Neural cell (in vitro differentiated cells): ENCODE data around the gene NDE1. TPM values are rescaled to one million over a fixed set of nuclear protein-coding genes. Genes with fewer than 3 reads are reported as not detected.

Experiments used
- H2AFZ ChIP-seq: fragments of 200-600, 300-800 bp; sonication (generic), shearing (Covaris generic); 2 replicates; pipeline ENCODE4 v1.6.0; 2014; ENCODE audit warnings: low read depth, mild to moderate bottlenecking, antibody characterized with exemption, low read length, moderate library complexity
- H3F3A ChIP-seq: fragments of 200-600 bp; shearing (Covaris generic); 2 replicates; pipeline ENCODE4 v1.6.1; 2016; ENCODE audit warnings: mild to moderate bottlenecking, moderate library complexity, mixed read lengths, antibody characterized with exemption, low read length; ENCODE audit not compliant: insufficient read depth, poor library complexity, severe bottlenecking
- H3K27ac ChIP-seq: fragments of 200-600, 300-800 bp; sonication (generic), shearing (Covaris generic); 2 replicates; pipeline ENCODE4 v1.5.1; 2014; ENCODE audit warnings: mild to moderate bottlenecking, low read length, moderate library complexity
- H3K27me3 ChIP-seq: fragments of 300-800, 200-600 bp; sonication (generic), shearing (Covaris generic); 2 replicates; pipeline ENCODE4 v1.6.0; 2014; ENCODE audit warnings: mild to moderate bottlenecking, low read depth, low read length, moderate library complexity; ENCODE audit not compliant: insufficient read depth
- H3K36me3 ChIP-seq: fragments of 300-800, 200-600 bp; sonication (generic), shearing (Covaris generic); 2 replicates; pipeline ENCODE4 v1.5.1; 2014; ENCODE audit warnings: mild to moderate bottlenecking, antibody characterized with exemption, low read length, moderate library complexity; ENCODE audit not compliant: insufficient read depth
- H3K4me2 ChIP-seq: fragments of 300-800, 200-600 bp; sonication (generic), shearing (Covaris generic); 2 replicates; pipeline ENCODE4 v1.6.0; 2014; ENCODE audit warnings: mild to moderate bottlenecking, low read length
- H3K4me3 ChIP-seq: fragments of 300-800, 200-600 bp; sonication (generic), shearing (Covaris generic); 2 replicates; pipeline ENCODE4 v1.5.1; 2014; ENCODE audit warnings: mild to moderate bottlenecking, low read length, moderate library complexity
- H3K79me2 ChIP-seq: fragments of 200-600 bp; shearing (Covaris generic); replicated peaks from 2 replicates; pipeline ENCODE4 v1.6.0; 2014; ENCODE audit warnings: mild to moderate bottlenecking, low read length, moderate library complexity; ENCODE audit not compliant: insufficient read depth
- H3K9ac ChIP-seq: fragments of 300-800, 200-600 bp; sonication (generic), shearing (Covaris generic); 2 replicates; pipeline ENCODE4 v1.6.1; 2016; ENCODE audit warnings: mild to moderate bottlenecking, low read length, mixed read lengths
- H3K9me2 ChIP-seq: fragments of 200-600 bp; shearing (Covaris generic); 2 replicates; pipeline ENCODE4 v1.6.1; 2016; ENCODE audit warnings: mild to moderate bottlenecking, low read length, mixed read lengths; ENCODE audit not compliant: insufficient read depth
- H3K9me3 ChIP-seq: fragments of 200-600, 300-800 bp; sonication (generic), shearing (Covaris generic); 2 replicates; pipeline ENCODE4 v1.6.1; 2016; ENCODE audit warnings: mild to moderate bottlenecking, mixed run types, low read length, moderate library complexity, mixed read lengths
- H4K20me1 ChIP-seq: fragments of 200-600 bp; shearing (Covaris generic); 2 replicates; pipeline ENCODE4 v1.6.1; 2016; ENCODE audit warnings: mild to moderate bottlenecking, mixed run types; ENCODE audit not compliant: insufficient read depth
- EP300 ChIP-seq: fragments of 450-650 bp; conservative IDR thresholded peaks from 2 replicates; pipeline ENCODE4 v1.6.1; 2014; ENCODE audit warnings: antibody characterized with exemption, mild to moderate bottlenecking, moderate library complexity; ENCODE audit not compliant: poor library complexity, severe bottlenecking
- EZH2 ChIP-seq: fragments of 200-600, 300-800 bp; shearing (Covaris generic), sonication (generic); IDR thresholded peaks from 2 replicates; pipeline ENCODE4 v1.6.1; 2014; ENCODE audit warnings: antibody characterized with exemption, low read length, borderline replicate concordance, mild to moderate bottlenecking; ENCODE audit not compliant: insufficient read depth, poor library complexity, severe bottlenecking
- MXI1 ChIP-seq: fragments of 450-650 bp; conservative IDR thresholded peaks from 2 replicates; pipeline ENCODE4 v1.6.1; 2014; ENCODE audit warnings: antibody characterized with exemption, mild to moderate bottlenecking; ENCODE audit not compliant: poor library complexity, severe bottlenecking
- POLR2AphosphoS5 ChIP-seq: IDR thresholded peaks from 2 replicates; pipeline ENCODE4 v1.6.1; 2012
- RAD21 ChIP-seq: fragments of 450-650 bp; conservative IDR thresholded peaks from 2 replicates; pipeline ENCODE4 v1.6.1; 2014; ENCODE audit warnings: antibody characterized with exemption, mild to moderate bottlenecking, moderate library complexity
- REST ChIP-seq: IDR thresholded peaks from 2 replicates; pipeline ENCODE4 v1.6.1; 2012; ENCODE audit warnings: borderline replicate concordance
- SMC3 ChIP-seq: fragments of 450-650 bp; conservative IDR thresholded peaks from 2 replicates; pipeline ENCODE4 v1.6.1; 2014; ENCODE audit warnings: antibody characterized with exemption, mild to moderate bottlenecking, moderate library complexity; ENCODE audit not compliant: poor library complexity
- TAF1 ChIP-seq: IDR thresholded peaks from 2 replicates; pipeline ENCODE4 v1.6.1; 2012; ENCODE audit warnings: low read depth
- polyA plus RNA-seq: library from polyadenylated mRNA; depleted of rRNA; stranded (reverse); fragments of >200 nt; gene quantifications from 2 replicates; pipeline ENCODE4 v1.2.3, GENCODE V29; 2014
- TF ChIP-seq, protein P1 (sequence below): fragments of 450-650 bp; IDR thresholded peaks from 2 replicates; pipeline ENCODE4 v1.5.1; 2014; ENCODE audit warnings: antibody characterized with exemption, mild to moderate bottlenecking, moderate library complexity; ENCODE audit not compliant: poor library complexity, severe bottlenecking

Gene NDE1
- polyA plus RNA-seq, 1 donor from 2014 or later: not detected

DNA sequence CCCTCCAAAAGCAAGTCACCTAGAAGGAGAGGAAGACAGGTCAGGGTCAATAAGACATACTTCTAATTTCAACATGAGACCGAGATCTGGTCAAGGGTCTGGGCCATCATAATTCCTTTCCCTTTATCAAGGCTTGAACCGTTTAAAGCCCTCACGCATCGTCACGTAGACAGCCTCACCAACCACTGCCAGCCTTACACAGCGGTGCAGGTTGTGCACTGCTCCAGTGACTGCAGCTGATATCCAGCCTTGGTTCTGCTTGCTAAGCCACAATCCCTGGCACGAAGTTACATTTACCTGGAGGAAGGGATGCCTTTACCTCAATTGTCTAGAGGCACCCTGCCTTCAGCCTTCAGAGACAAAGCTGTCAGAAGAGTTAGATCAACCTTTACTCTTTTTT lies 121.6 kb downstream of the NDE1 start (continued):
- TF ChIP-seq RAD21: no peak

DNA sequence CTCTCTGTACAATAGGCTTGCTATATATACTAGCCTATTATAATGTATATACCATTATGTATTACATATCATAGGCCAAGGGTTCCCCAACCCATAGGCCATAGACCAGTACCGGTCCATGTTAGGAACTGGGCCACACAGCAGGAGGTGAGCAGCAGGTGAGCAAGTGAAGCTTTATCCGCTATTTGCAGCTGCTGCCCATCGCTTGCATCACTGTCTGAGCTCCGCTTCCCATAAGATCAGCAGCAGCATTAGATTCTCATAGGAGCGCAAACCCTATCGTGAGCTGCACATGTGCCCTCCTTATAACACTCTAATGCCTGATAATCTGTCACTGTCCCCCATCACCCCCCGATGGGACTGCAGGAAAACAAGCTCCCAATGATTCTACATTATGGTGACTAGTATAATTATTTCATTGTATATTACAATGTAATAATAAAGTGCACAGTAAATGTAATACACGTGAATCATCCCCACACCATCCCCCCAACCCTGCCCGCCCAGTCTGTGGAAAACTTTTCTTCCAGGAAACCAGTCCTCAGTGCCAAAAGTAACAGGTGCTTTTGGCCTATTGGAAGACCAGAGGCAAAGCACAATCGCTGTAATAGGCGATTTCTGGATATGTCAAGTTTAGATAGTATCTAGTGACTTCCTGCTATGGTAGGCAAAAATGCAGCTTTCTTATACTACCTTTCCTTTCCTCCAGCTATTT lies 122.7 kb downstream of the NDE1 start:
- TF ChIP-seq TAF1: no peak
- no peak for TF ChIP-seq EP300
- TF ChIP-seq SMC3: no peak
- TF ChIP-seq REST: no peak
- no peak for TF ChIP-seq RAD21
- TF ChIP-seq MXI1: no peak
- TF ChIP-seq, protein P1, sequence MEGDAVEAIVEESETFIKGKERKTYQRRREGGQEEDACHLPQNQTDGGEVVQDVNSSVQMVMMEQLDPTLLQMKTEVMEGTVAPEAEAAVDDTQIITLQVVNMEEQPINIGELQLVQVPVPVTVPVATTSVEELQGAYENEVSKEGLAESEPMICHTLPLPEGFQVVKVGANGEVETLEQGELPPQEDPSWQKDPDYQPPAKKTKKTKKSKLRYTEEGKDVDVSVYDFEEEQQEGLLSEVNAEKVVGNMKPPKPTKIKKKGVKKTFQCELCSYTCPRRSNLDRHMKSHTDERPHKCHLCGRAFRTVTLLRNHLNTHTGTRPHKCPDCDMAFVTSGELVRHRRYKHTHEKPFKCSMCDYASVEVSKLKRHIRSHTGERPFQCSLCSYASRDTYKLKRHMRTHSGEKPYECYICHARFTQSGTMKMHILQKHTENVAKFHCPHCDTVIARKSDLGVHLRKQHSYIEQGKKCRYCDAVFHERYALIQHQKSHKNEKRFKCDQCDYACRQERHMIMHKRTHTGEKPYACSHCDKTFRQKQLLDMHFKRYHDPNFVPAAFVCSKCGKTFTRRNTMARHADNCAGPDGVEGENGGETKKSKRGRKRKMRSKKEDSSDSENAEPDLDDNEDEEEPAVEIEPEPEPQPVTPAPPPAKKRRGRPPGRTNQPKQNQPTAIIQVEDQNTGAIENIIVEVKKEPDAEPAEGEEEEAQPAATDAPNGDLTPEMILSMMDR: no peak
- TF ChIP-seq POLR2AphosphoS5: no peak
- TF ChIP-seq EZH2: no peak
- Histone ChIP-seq H3F3A (no peaks in the 10 kb centered on the region), H3K9me2 (no peaks in the 10 kb centered on the region), H3K27me3 (no peaks in the 10 kb centered on the region), H3K9me3 (no peaks in the 10 kb centered on the region), H2AFZ (no peak overlapping the region), H3K4me3 (no peak overlapping the region), H3K27ac (no peak overlapping the region), H3K9ac (no peak overlapping the region), H4K20me1 (no peaks in the 10 kb centered on the region), H3K36me3 (no peaks in the 10 kb centered on the region), H3K79me2 (no peaks in the 10 kb centered on the region), H3K4me2 (no peak overlapping the region)

- Histone ChIP-seq H3K4me2 (no peak overlapping the region), H2AFZ (no peak overlapping the region), H3K9me2 (no peaks in the 10 kb centered on the region), H3K4me3 (no peak overlapping the region), H3F3A (no peaks in the 10 kb centered on the region), H3K27ac (no peak overlapping the region), H3K9me3 (no peaks in the 10 kb centered on the region), H3K79me2 (no peaks in the 10 kb centered on the region), H3K36me3 (no peaks in the 10 kb centered on the region), H3K27me3 (no peaks in the 10 kb centered on the region), H3K9ac (no peak overlapping the region), H4K20me1 (no peaks in the 10 kb centered on the region)
- TF ChIP-seq EZH2 (no peak), POLR2AphosphoS5 (no peak), TAF1 (no peak), SMC3 (no peak), RAD21 (no peak), REST (no peak), EP300 (no peak), MXI1 (no peak)
- TF ChIP-seq, protein P1: no peak
These were observed 123.9 kb downstream of the NDE1 start for GRCh38 chr16:15773968-15774367.
